GM23338 (cell line): Measurements from ENCODE around the gene RTEL1. TPM values are rescaled to one million over a fixed set of nuclear protein-coding genes. Genes with fewer than 3 reads are reported as not detected.

Experiments used
- CREB1 ChIP-seq: fragments of 250-450 bp; sonication (Bioruptor Pico); IDR thresholded peaks from 2 replicates; pipeline ENCODE4 v1.5.0; 2020; ENCODE audit warnings: low read depth, mild to moderate bottlenecking, moderate library complexity
- ETS1 ChIP-seq: IDR thresholded peaks from 2 replicates; pipeline ENCODE4 v1.6.1; 2016; ENCODE audit warnings: antibody characterized with exemption
- EZH2 ChIP-seq: fragments of 200-600 bp; sonication (generic); IDR thresholded peaks from one replicate; pipeline ENCODE4 v1.8.0; 2017; ENCODE audit warnings: antibody characterized with exemption, mild to moderate bottlenecking, low read depth; ENCODE audit not compliant: unreplicated experiment
- EZH2phosphoT487 ChIP-seq: fragments of 200-600 bp; sonication (generic); IDR thresholded peaks from one replicate; pipeline ENCODE4 v1.8.1; 2018; ENCODE audit warnings: antibody characterized with exemption; ENCODE audit not compliant: unreplicated experiment
- JUNB ChIP-seq: IDR thresholded peaks from one replicate; pipeline ENCODE4 v1.6.1; 2016; ENCODE audit warnings: antibody characterized with exemption; ENCODE audit not compliant: unreplicated experiment
- POLR2AphosphoS5 ChIP-seq: IDR thresholded peaks from 2 replicates; pipeline ENCODE4 v1.6.1; 2016; ENCODE audit warnings: antibody characterized with exemption, low read depth
- REST ChIP-seq: IDR thresholded peaks from one replicate; pipeline ENCODE4 v1.6.1; 2018; ENCODE audit warnings: antibody characterized with exemption; ENCODE audit not compliant: unreplicated experiment
- ZNF114 ChIP-seq: fragments of 250-450 bp; sonication (Bioruptor Pico); IDR thresholded peaks from 2 replicates; pipeline ENCODE4 v1.5.0; 2020; ENCODE audit warnings: mild to moderate bottlenecking, moderate library complexity
- ZNF331 ChIP-seq: fragments of 250-450 bp; sonication (Bioruptor Pico); IDR thresholded peaks from 2 replicates; pipeline ENCODE4 v1.5.0; 2020; ENCODE audit warnings: low read depth, mild to moderate bottlenecking, moderate library complexity
- ZNF462 ChIP-seq: fragments of 250-450 bp; sonication (Bioruptor Pico); IDR thresholded peaks from 2 replicates; pipeline ENCODE4 v1.5.0; 2020; ENCODE audit warnings: mild to moderate bottlenecking, moderate library complexity
- polyA plus RNA-seq: library from polyadenylated mRNA; unstranded; fragments of >200 nt; fragmentation: Nextera tagmentation; extraction: Ambion mirVana; gene quantifications from 2 replicates; pipeline ENCODE4 v1.2.1, GENCODE V29; 2016
- total RNA-seq: library from RNA; depleted of rRNA; stranded (reverse); fragments of >200 nt; shearing (Covaris generic); gene quantifications from 2 replicates; pipeline ENCODE4 v1.2.3, GENCODE V29; 2014

RTEL1 gene
- total and polyA plus RNA-seq, 2 experiments from 2014 or later = 14.2 to 34.5 TPM

GRCh38 chr20:63686492-63687321, 28.6 kb downstream of the RTEL1 start (continued):
- TF ChIP-seq ZNF462 (CRISPR knock-in tag) = no peak
- TF ChIP-seq REST = no peak
- no peak for TF ChIP-seq EZH2
- no peak for TF ChIP-seq ETS1
- TF ChIP-seq ZNF114 (CRISPR knock-in tag) = no peak
- no peak for TF ChIP-seq CREB1
- TF ChIP-seq ZNF331 (CRISPR knock-in tag) = no peak
- TF ChIP-seq JUNB = no peak
- TF ChIP-seq EZH2phosphoT487 = no peak
- TF ChIP-seq POLR2AphosphoS5 = no peak
